ENCODE data around the gene DENND1B. TPM values are rescaled to one million over a fixed set of nuclear protein-coding genes. Genes with fewer than 3 reads are reported as not detected.

DENND1B gene
- total RNA-seq, 1 donor from 2014 or later, result 5.9 TPM

GRCh38 chr1:197688233-197688632 is 87.0 kb downstream of the DENND1B start:
- TF ChIP-seq CTCF (conservative IDR thresholded peaks at IDR 0.05; ENCODE audit: low read depth, low read length), result no peak
- DNase-seq (ENCODE audit: low read depth), result no peak
- H3K4me3 ChIP-seq (ENCODE audit: low read depth, low read length), result no peak overlapping the region

- DNase-seq (ENCODE audit: low read depth), result no peak
- H3K4me3 ChIP-seq (ENCODE audit: low read depth, low read length), result no peak overlapping the region
- no peak for TF ChIP-seq CTCF (conservative IDR thresholded peaks at IDR 0.05; ENCODE audit: low read depth, low read length)
These were observed 88.5 kb downstream of the DENND1B start for GRCh38 chr1:197686702-197687355.

- no peak overlapping the region for H3K4me3 ChIP-seq (ENCODE audit: low read depth, low read length)
- TF ChIP-seq CTCF (conservative IDR thresholded peaks at IDR 0.05; ENCODE audit: low read depth, low read length), result no peak
- no peak for DNase-seq (ENCODE audit: low read depth)
These were observed 89.0 kb downstream of the DENND1B start for GRCh38 chr1:197686231-197686630.

DNA sequence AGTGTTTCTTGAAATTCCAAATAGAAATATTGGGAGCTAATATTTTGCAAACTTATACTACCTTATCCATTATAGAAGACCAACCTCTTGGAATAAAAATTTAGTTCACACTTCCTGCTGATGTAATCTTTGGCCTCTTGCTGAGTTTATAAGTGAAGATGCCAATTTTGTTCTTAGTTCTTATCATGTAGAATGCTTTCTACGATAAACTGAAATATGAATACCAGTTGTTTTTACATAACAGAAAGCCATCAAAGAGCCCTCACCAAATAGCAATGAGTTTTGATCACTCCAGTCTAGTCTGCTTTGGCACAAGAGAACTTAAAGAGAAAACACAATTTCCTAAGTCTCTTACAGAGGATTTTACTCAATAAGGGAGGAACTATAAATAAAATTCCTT is 89.5 kb downstream of the DENND1B start:
- TF ChIP-seq CTCF (conservative IDR thresholded peaks at IDR 0.05; ENCODE audit: low read depth, low read length), result no peak
- no peak for DNase-seq (ENCODE audit: low read depth)
- no peak overlapping the region for H3K4me3 ChIP-seq (ENCODE audit: low read depth, low read length)

GRCh38 chr1:197683895-197684553 is 91.3 kb downstream of the DENND1B start:
- no peak for TF ChIP-seq CTCF (conservative IDR thresholded peaks at IDR 0.05; ENCODE audit: low read depth, low read length)
- DNase-seq (ENCODE audit: low read depth), result no peak
- H3K4me3 ChIP-seq (ENCODE audit: low read depth, low read length), result no peak overlapping the region

DNA sequence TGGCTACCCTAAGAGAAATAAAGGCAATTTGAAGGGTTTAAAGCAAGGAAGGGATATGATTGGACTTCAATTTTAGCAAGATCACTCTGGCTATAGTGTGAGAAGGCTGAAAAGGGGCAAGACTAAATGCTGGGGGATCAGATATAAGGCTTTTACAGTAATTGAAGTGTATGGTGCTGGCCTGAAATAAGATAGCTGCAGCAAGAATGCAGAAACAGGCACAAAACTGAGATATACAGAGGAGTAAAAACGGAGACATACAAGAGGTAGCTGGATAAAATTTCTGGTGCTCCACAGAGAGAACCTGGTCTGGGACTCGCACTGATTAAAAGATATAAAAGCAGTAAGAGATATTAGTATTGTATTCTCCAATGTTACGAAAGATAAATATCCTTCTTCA is 92.0 kb downstream of the DENND1B start:
- H3K4me3 ChIP-seq (ENCODE audit: low read depth, low read length), result no peak overlapping the region
- DNase-seq (ENCODE audit: low read depth), result no peak
- no peak for TF ChIP-seq CTCF (conservative IDR thresholded peaks at IDR 0.05; ENCODE audit: low read depth, low read length)

- no peak for TF ChIP-seq CTCF (conservative IDR thresholded peaks at IDR 0.05; ENCODE audit: low read depth, low read length)
- no peak for DNase-seq (ENCODE audit: low read depth)
- no peak overlapping the region for H3K4me3 ChIP-seq (ENCODE audit: low read depth, low read length)
These were observed 95.0 kb downstream of the DENND1B start for GRCh38 chr1:197680311-197680710.
